Fibroblast of villous mesenchyme (primary cell): ENCODE data around the gene TMEM80. TPM values are rescaled to one million over a fixed set of nuclear protein-coding genes. Genes with fewer than 3 reads are reported as not detected.

ENCODE experiments used
- DNase-seq: peaks from one replicate; pipeline ENCODE4 v3.0.0-alpha.2; 2010; ENCODE audit warnings: low read depth
- H3K4me3 ChIP-seq: 2 replicates; pipeline ENCODE4 v1.5.1; 2011; ENCODE audit warnings: low read depth, mild to moderate bottlenecking, low read length
- CTCF ChIP-seq: IDR thresholded peaks from 2 replicates; pipeline ENCODE4 v1.5.1; 2012; ENCODE audit warnings: low read depth, mild to moderate bottlenecking, low read length; ENCODE audit not compliant: insufficient read depth
- total RNA-seq: library from RNA; depleted of rRNA; stranded (reverse); fragments of >200 nt; gene quantifications from 2 replicates; pipeline ENCODE4 v1.2.3, GENCODE V29; 2012

TMEM80 gene
- total RNA-seq, 1 donor = 13.0 TPM

GRCh38 chr11:721741-722345, 26.2 kb downstream of the TMEM80 start:
- no peak for DNase-seq
- H3K4me3 ChIP-seq = no peak overlapping the region
- TF ChIP-seq CTCF = no peak

DNA sequence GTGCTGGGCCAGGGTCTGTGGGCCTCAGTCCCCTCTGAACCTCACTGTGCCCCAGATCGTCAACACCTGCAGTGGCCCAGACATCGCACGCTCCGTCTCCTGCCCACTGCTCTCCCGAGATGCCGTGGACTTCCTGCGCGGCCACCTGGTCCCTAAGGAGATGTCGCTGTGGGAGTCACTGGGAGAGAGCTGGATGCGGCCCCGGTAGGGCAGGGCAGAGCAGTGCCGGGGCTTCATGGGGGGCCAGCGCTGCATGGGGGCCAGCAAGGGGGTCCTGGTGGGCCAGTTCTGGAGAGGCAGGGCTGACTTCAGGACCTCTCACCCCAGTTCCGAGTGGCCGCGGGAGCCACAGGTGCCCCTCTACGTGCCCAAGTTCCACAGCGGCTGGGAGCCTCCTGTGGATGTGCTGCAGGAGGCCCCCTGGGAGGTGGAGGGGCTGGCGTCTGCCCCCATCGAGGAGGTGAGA, 26.8 kb downstream of the TMEM80 start:
- H3K4me3 ChIP-seq = no peak overlapping the region
- DNase-seq = no peak
- no peak for TF ChIP-seq CTCF

DNA sequence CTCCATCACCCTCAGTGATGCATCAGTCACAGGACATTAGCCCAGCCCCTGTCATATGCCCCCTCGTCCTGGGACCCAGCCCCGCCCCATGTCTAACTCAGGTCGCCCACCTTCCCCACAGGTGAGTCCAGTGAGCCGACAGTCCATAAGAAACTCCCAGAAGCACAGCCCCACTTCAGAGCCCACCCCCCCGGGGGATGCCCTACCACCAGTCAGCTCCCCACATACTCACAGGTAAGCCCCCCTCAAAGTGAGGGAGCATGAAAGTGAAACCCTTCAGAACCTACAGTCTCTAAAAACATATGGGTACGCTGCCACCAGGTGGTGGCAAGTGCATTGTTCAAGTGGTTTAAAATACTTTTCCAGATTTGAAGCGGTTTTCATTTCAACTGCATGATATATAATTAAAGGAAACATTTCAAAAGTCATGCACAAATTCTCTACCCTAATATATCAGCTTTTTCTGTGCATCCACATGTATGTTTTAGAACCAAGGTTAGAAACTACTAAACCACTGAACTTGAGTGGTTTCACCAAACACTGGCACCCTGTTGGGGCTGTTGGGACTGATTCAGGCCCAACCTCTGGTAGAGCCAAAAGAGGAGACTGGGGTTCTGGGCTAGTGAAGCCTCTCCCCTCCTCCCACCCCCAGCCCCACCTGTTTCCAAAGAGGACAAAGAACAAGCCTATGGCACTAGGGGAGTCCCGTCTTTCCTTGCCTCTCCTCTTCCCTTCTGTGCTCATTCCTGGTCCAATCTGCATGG, 27.7 kb downstream of the TMEM80 start:
- peak; percentile 60 for TF ChIP-seq CTCF
- DNase-seq = peak; percentile 71
- no peak overlapping the region for H3K4me3 ChIP-seq

- no peak for TF ChIP-seq CTCF
- no peak overlapping the region for H3K4me3 ChIP-seq
- DNase-seq = no peak
Measured at GRCh38 chr11:724049-724777, 28.6 kb downstream of the TMEM80 start.

GRCh38 chr11:724778-725386, 29.3 kb downstream of the TMEM80 start:
- no peak for TF ChIP-seq CTCF
- no peak overlapping the region for H3K4me3 ChIP-seq
- DNase-seq = no peak

GRCh38 chr11:725624-726202, 30.1 kb downstream of the TMEM80 start:
- TF ChIP-seq CTCF = no peak
- DNase-seq = no peak
- no peak overlapping the region for H3K4me3 ChIP-seq
